ENCODE measurements around the gene RNF32.

- TF ChIP-seq ATF3 (CRISPR knock-in tag; conservative IDR thresholded peaks at IDR 0.05) = no peak
- no peak for TF ChIP-seq CTCF (IDR thresholded peaks at IDR 0.05)
- no peak for TF ChIP-seq TCF7 (CRISPR knock-in tag; IDR thresholded peaks at IDR 0.05; ENCODE audit: low read depth)
These were observed 85.4 kb downstream of the RNF32 start for GRCh38 chr7:156725936-156726335.

Measured in WTC11 (cell line).